CD4-positive, alpha-beta T cell (primary cell): Measurements from ENCODE around the gene TMED10. TPM values are rescaled to one million over a fixed set of nuclear protein-coding genes. Genes with fewer than 3 reads are reported as not detected.

Source experiments
- ATAC-seq: fragments of 200-7000 bp; cut with Tn5 transposase; one replicate; pipeline ENCODE4 v1.10.0; 2022; ENCODE audit warnings: mild to moderate bottlenecking; ENCODE audit not compliant: poor library complexity
- CTCF ChIA-PET: fragments of 350-600 bp; sonication (Branson Sonifier 250); formaldehyde crosslinking; loops from one replicate; lab custom pipeline; 2021; ENCODE audit warnings: antibody characterized with exemption, inconsistent platforms; lab: Charles Lee
- POLR2A ChIA-PET: fragments of 350-600 bp; sonication (Branson Sonifier 250); formaldehyde crosslinking; loops from one replicate; lab custom pipeline; 2021; ENCODE audit warnings: antibody characterized with exemption, inconsistent platforms; lab: Charles Lee
- DNase-seq, 14 experiments: peaks; one replicate each; pipeline ENCODE4 v3.0.0-alpha.2; 2013 to 2020; ENCODE audit warnings: mixed read lengths in 2 of 14
- H3K27ac ChIP-seq, 2 donors: one replicate each; pipeline versions ENCODE4 v1.5.1 to v1.7.0; 2013; ENCODE audit warnings: low read length in 2 of 2, low read depth in 1 of 2, mild to moderate bottlenecking in 1 of 2
- H3K27me3 ChIP-seq, 2 experiments: 1 replicate in 1 of 2; 2 replicates in 1 of 2; pipeline versions ENCODE4 v1.6.1 to v1.7.0; 2013; ENCODE audit warnings: low read length in 2 of 2, control low read depth in 1 of 2, mild to moderate bottlenecking in 1 of 2, moderate library complexity in 1 of 2; ENCODE audit not compliant: insufficient read depth in 2 of 2, control insufficient read depth in 1 of 2
- H3K36me3 ChIP-seq: one replicate; pipeline ENCODE4 v1.6.1; 2013; ENCODE audit warnings: low read length, control low read depth; ENCODE audit not compliant: insufficient read depth
- H3K4me1 ChIP-seq: one replicate; pipeline ENCODE4 v1.6.1; 2013; ENCODE audit warnings: low read length, control low read depth; ENCODE audit not compliant: insufficient read depth
- H3K4me3 ChIP-seq: one replicate; pipeline ENCODE4 v1.5.1; 2013; ENCODE audit warnings: mild to moderate bottlenecking, low read length, moderate library complexity
- H3K9me3 ChIP-seq, 2 experiments: 1 replicate in 1 of 2; 2 replicates in 1 of 2; pipeline versions ENCODE4 v1.6.1 to v1.7.0; 2013; ENCODE audit warnings: low read length in 2 of 2, mild to moderate bottlenecking in 2 of 2, control low read depth in 1 of 2, moderate library complexity in 1 of 2; ENCODE audit not compliant: control insufficient read depth in 1 of 2, insufficient read depth in 1 of 2
- H3K27ac Mint-ChIP-seq: one replicate; pipeline ENCODE4 v1.8.0; 2020; ENCODE audit warnings: mixed read lengths
- H3K27me3 Mint-ChIP-seq: one replicate; pipeline ENCODE4 v1.8.0; 2021; ENCODE audit warnings: mixed read lengths
- H3K36me3 Mint-ChIP-seq: one replicate; pipeline ENCODE4 v1.8.0; 2021; ENCODE audit warnings: low read depth, mixed read lengths
- H3K4me1 Mint-ChIP-seq: one replicate; pipeline ENCODE4 v1.8.0; 2021; ENCODE audit warnings: low read depth, mixed read lengths
- H3K4me3 Mint-ChIP-seq: one replicate; pipeline ENCODE4 v1.8.0; 2020; ENCODE audit warnings: mild to moderate bottlenecking, mixed read lengths
- H3K9me3 Mint-ChIP-seq: one replicate; pipeline ENCODE4 v1.8.0; 2020; ENCODE audit warnings: mixed read lengths
- intact Hi-C, 2 experiments: fragments of 100-400 bp; cut with DNase I in 1 of 2; cut with micrococcal nuclease in 1 of 2; formaldehyde crosslinking; loops; one replicate each; pipeline versions ENCODE4 v1.15.1 to v1.9.0; 2023 to 2025; cut with DNase I, micrococcal nuclease
- total RNA-seq, 174 experiments: library from RNA in 2 of 174; stranded (reverse) in 2 of 174; gene quantifications; one replicate each; pipeline ENCODE4 v1.2.3 and lab custom pipeline; 2021 to 2026
- TF ChIP-seq, protein P1 (sequence below): fragments of 200-600 bp; IDR thresholded peaks from one replicate; pipeline ENCODE4 v1.8.0; 2022; ENCODE audit warnings: antibody characterized with exemption, mild to moderate bottlenecking

Gene TMED10
- total RNA-seq, 2 experiments from 2014 or later = 153 to 156 TPM

DNA sequence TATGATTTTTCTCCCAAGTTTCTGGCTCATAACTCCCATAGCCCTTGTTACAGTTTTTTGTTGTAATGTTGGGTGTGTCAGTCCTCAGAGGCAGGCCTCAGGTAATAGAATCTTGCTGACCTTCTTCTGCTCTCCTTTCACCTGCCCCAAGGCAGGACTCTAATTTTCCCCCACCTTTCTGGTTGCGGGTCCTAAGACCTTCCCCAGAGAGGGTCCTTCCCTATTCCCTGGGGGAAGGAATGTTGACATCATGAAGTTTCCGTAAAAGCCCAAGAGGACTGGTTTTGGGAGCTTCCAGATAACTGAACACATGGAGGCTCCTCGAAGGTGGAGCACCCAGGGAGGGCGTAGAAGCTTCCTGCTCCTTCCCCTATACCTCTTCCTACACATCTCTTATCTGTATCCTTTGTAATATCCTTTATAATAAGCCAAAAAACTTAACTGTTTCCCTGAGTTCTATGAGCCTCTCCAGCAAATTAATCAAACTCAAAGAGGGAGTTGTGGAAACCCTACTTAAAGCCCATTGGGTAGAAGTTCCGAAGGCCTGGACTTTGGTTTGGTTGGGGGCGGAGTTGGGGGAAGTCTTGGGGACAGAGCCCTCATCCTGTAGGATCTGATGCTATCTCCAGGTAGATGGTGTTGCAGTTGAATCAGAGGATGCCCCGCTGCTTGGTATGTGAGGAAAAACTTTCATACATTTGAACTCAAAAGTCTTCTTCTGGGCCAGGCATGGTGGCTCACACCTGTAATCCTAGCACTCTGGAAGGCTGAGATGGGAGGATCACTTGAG lies 9.0 kb upstream of the TMED10 start:
- H3K27ac ChIP-seq = no peak overlapping the region
- POLR2A ChIA-PET = no interaction called here

DNA sequence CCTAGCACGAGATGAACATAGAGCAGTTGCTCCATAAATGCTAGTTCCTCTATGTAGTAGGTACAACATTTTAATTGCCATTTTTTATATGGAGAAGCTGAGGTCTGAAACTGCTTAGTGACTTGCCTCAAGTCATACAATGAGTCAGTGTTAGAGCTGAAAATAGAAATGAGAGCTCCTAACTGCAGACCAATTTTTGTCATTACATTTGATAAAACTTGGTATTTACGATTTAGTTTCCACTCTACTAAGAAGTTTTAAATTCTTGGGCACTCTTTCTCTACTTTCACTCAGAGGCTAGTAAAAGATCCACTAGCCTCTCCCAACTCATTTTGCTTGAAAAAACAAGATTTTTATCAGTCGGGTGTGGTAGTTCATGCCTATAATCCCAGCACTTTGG lies 8.1 kb upstream of the TMED10 start:
- Mint-ChIP-seq H3K27ac (no peak overlapping the region), H3K36me3 (no peaks in the 10 kb centered on the region), H3K27me3 (no peaks in the 10 kb centered on the region), H3K4me1 (no peaks in the 10 kb centered on the region), H3K9me3 (no peaks in the 10 kb centered on the region), H3K4me3 (no peak overlapping the region)
- TF ChIP-seq, protein P1, sequence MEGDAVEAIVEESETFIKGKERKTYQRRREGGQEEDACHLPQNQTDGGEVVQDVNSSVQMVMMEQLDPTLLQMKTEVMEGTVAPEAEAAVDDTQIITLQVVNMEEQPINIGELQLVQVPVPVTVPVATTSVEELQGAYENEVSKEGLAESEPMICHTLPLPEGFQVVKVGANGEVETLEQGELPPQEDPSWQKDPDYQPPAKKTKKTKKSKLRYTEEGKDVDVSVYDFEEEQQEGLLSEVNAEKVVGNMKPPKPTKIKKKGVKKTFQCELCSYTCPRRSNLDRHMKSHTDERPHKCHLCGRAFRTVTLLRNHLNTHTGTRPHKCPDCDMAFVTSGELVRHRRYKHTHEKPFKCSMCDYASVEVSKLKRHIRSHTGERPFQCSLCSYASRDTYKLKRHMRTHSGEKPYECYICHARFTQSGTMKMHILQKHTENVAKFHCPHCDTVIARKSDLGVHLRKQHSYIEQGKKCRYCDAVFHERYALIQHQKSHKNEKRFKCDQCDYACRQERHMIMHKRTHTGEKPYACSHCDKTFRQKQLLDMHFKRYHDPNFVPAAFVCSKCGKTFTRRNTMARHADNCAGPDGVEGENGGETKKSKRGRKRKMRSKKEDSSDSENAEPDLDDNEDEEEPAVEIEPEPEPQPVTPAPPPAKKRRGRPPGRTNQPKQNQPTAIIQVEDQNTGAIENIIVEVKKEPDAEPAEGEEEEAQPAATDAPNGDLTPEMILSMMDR = no peak
- ChIA-PET CTCF (no interaction called here), POLR2A (no interaction called here)
- Histone ChIP-seq H3K4me1 (no peaks in the 10 kb centered on the region), H3K9me3 (no peaks in the 10 kb centered on the region), H3K27ac (no peak overlapping the region), H3K36me3 (no peaks in the 10 kb centered on the region), H3K4me3 (no peak overlapping the region), H3K27me3 (no peaks in the 10 kb centered on the region)
- DNase-seq = peak in 1 of 14 experiments; percentile 27
- intact Hi-C loops = no loop called here
- ATAC-seq = no peak

More for the DNA sequence above, 9.0 kb upstream of the TMED10 start:
- no peak overlapping the region for H3K4me3 ChIP-seq
- H3K27me3 ChIP-seq = no peaks in the 10 kb centered on the region
- CTCF ChIA-PET = no interaction called here
- Mint-ChIP-seq H3K4me3 (no peak overlapping the region), H3K4me1 (no peaks in the 10 kb centered on the region), H3K36me3 (no peaks in the 10 kb centered on the region), H3K27me3 (no peaks in the 10 kb centered on the region), H3K27ac (no peak overlapping the region), H3K9me3 (no peaks in the 10 kb centered on the region)
- H3K36me3 ChIP-seq = no peaks in the 10 kb centered on the region
- TF ChIP-seq, protein P1 = no peak
- H3K4me1 ChIP-seq = no peaks in the 10 kb centered on the region
- no peak for ATAC-seq
- intact Hi-C loops = loop anchor here in 1 of 2 experiments (5.0 kb wide), 1 partner anchor 42 kb away; no protein-coding TSS in a partner anchor
- DNase-seq = no peak
- no peaks in the 10 kb centered on the region for H3K9me3 ChIP-seq

DNA sequence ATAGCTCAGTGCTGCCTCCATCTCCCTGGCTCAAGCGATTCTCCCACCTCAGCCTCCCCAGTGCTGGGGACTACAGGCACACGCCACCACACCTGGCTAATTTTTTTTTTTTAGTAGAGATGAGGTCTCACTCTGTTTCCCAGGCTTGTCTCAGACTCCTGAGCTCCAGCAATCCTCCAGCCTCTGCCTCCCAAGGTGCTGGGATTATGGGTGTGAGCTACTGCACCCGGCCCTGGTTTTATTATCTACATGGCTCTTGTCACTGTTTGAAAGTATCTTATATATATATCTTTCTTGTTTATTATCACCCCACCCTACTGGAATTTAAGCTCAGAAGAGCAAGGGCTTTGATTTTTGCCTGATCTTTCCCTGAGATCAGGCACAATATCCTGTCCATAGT lies 7.6 kb upstream of the TMED10 start:
- POLR2A ChIA-PET = no interaction called here
- no peaks in the 10 kb centered on the region for H3K27me3 Mint-ChIP-seq
- intact Hi-C loops = no loop called here
- no peaks in the 10 kb centered on the region for H3K4me1 Mint-ChIP-seq
- H3K9me3 Mint-ChIP-seq = no peaks in the 10 kb centered on the region
- CTCF ChIA-PET = no interaction called here
- no peak overlapping the region for H3K4me3 ChIP-seq
- H3K36me3 Mint-ChIP-seq = no peaks in the 10 kb centered on the region
- TF ChIP-seq, protein P1 = no peak
- no peak overlapping the region for H3K4me3 Mint-ChIP-seq
- no peak overlapping the region for H3K27ac ChIP-seq
- no peaks in the 10 kb centered on the region for H3K9me3 ChIP-seq
- H3K27ac Mint-ChIP-seq = no peak overlapping the region
- no peaks in the 10 kb centered on the region for H3K4me1 ChIP-seq
- no peak for ATAC-seq
- DNase-seq = no peak
- no peaks in the 10 kb centered on the region for H3K36me3 ChIP-seq
- no peaks in the 10 kb centered on the region for H3K27me3 ChIP-seq
